Ecto neural progenitor cell (in vitro differentiated cells): ENCODE data around the gene CAST.
A peak's percentile ranks its signal among the peaks of the same experiment; 100 is the strongest.

ENCODE experiments used
- DNase-seq: peaks from one replicate; pipeline ENCODE4 v3.0.0-alpha.2; 2018; ENCODE audit warnings: low spot score

The CAST gene

GRCh38 chr5:96671441-96671840 lies 9.3 kb downstream of the CAST start:
- DNase-seq, result no peak

GRCh38 chr5:96673127-96673526 lies 11.0 kb downstream of the CAST start:
- DNase-seq, result no peak

- DNase-seq, result no peak
Measured at GRCh38 chr5:96675882-96676281, 13.7 kb downstream of the CAST start.

GRCh38 chr5:96677496-96677895 lies 15.3 kb downstream of the CAST start:
- DNase-seq, result no peak

GRCh38 chr5:96679293-96679692 lies 17.1 kb downstream of the CAST start:
- no peak for DNase-seq

- DNase-seq, result no peak
Measured at GRCh38 chr5:96680759-96681470, 18.7 kb downstream of the CAST start.

- DNase-seq, result no peak
Measured at GRCh38 chr5:96683392-96683791, 21.2 kb downstream of the CAST start.

GRCh38 chr5:96683810-96684209 lies 21.6 kb downstream of the CAST start:
- DNase-seq, result no peak

- DNase-seq, result no peak
Measured at GRCh38 chr5:96687080-96687479, 24.9 kb downstream of the CAST start.

GRCh38 chr5:96687812-96688453 lies 25.8 kb downstream of the CAST start:
- DNase-seq, result no peak

- DNase-seq, result no peak
Measured at GRCh38 chr5:96690861-96691260, 28.7 kb downstream of the CAST start.

- no peak for DNase-seq
Measured at GRCh38 chr5:96691503-96692303, 29.5 kb downstream of the CAST start.

GRCh38 chr5:96692441-96692840 lies 30.3 kb downstream of the CAST start:
- no peak for DNase-seq

GRCh38 chr5:96699186-96699820 lies 37.1 kb downstream of the CAST start:
- no peak for DNase-seq

- peak; percentile 84 for DNase-seq
Measured at GRCh38 chr5:96702503-96703383, 40.6 kb downstream of the CAST start.

- DNase-seq, result no peak
Measured at GRCh38 chr5:96703384-96703920, 41.3 kb downstream of the CAST start.

GRCh38 chr5:96703995-96704394 lies 41.8 kb downstream of the CAST start:
- no peak for DNase-seq

- no peak for DNase-seq
Measured at GRCh38 chr5:96706433-96707111, 44.4 kb downstream of the CAST start.

- no peak for DNase-seq
Measured at GRCh38 chr5:96708600-96708999, 46.4 kb downstream of the CAST start.

- DNase-seq, result no peak
Measured at GRCh38 chr5:96709152-96709821, 47.1 kb downstream of the CAST start.
